GM23338 (cell line): Measurements from ENCODE around the gene TNFRSF12A. TPM values are rescaled to one million over a fixed set of nuclear protein-coding genes. Genes with fewer than 3 reads are reported as not detected.

Source experiments
- ATAC-seq: fragments of 200-7000 bp; cut with Tn5 transposase; 3 replicates; pipeline ENCODE4 v1.9.1; 2020
- DNase-seq: peaks from one replicate; pipeline ENCODE4 v3.0.0-alpha.2; 2015; ENCODE audit warnings: low spot score
- H2AFZ ChIP-seq: fragments of 200-600 bp; sonication (generic); 2 replicates; pipeline ENCODE4 v1.8.0; 2016; ENCODE audit warnings: antibody characterized with exemption, mild to moderate bottlenecking, moderate library complexity
- H3F3A ChIP-seq: fragments of 200-600 bp; sonication (generic); replicated peaks from 2 replicates; pipeline ENCODE4 v1.8.0; 2017; ENCODE audit warnings: antibody characterized with exemption, mixed run types, low read depth
- H3K27ac ChIP-seq: fragments of 200-600 bp; sonication (generic); 2 replicates; pipeline ENCODE4 v1.6.1; 2016; ENCODE audit warnings: low read depth
- H3K27me3 ChIP-seq: fragments of 200-600 bp; sonication (generic); 2 replicates; pipeline ENCODE4 v1.8.0; 2016; ENCODE audit warnings: mild to moderate bottlenecking, mixed run types, moderate library complexity; ENCODE audit not compliant: insufficient read depth
- H3K36me3 ChIP-seq: fragments of 200-600 bp; sonication (generic); 2 replicates; pipeline ENCODE4 v1.8.0; 2016; ENCODE audit warnings: mild to moderate bottlenecking; ENCODE audit not compliant: insufficient read depth
- H3K4me1 ChIP-seq: fragments of 200-600 bp; sonication (generic); 2 replicates; pipeline ENCODE4 v1.8.0; 2016; ENCODE audit warnings: mild to moderate bottlenecking, moderate library complexity; ENCODE audit not compliant: insufficient read depth
- H3K4me2 ChIP-seq: fragments of 200-600 bp; sonication (generic); 2 replicates; pipeline ENCODE4 v1.7.1; 2017; ENCODE audit warnings: mixed run types
- H3K4me3 ChIP-seq: fragments of 200-600 bp; sonication (generic); 2 replicates; pipeline ENCODE4 v1.6.1; 2016; ENCODE audit warnings: mixed run types
- H3K79me2 ChIP-seq: fragments of 200-600 bp; sonication (generic); replicated peaks from 2 replicates; pipeline ENCODE4 v1.8.0; 2017; ENCODE audit warnings: mild to moderate bottlenecking; ENCODE audit not compliant: insufficient read depth
- H3K9me2 ChIP-seq: fragments of 200-600 bp; sonication (generic); 2 replicates; pipeline ENCODE4 v1.8.0; 2017; ENCODE audit not compliant: insufficient read depth
- H4K20me1 ChIP-seq: fragments of 200-600 bp; sonication (generic); replicated peaks from 2 replicates; pipeline ENCODE4 v1.8.0; 2017; ENCODE audit warnings: mild to moderate bottlenecking; ENCODE audit not compliant: insufficient read depth
- H3K27ac Mint-ChIP-seq: 2 replicates; pipeline ENCODE4 v1.8.0; 2020; ENCODE audit warnings: inconsistent platforms, mild to moderate bottlenecking, moderate library complexity, mixed read lengths
- H3K27me3 Mint-ChIP-seq: 3 replicates; pipeline ENCODE4 v1.8.0; 2022; ENCODE audit warnings: low read depth, mild to moderate bottlenecking, moderate library complexity, mixed read lengths, inconsistent platforms; ENCODE audit not compliant: insufficient read depth, poor library complexity
- H3K36me3 Mint-ChIP-seq: 3 replicates; pipeline ENCODE4 v1.8.0; 2021; ENCODE audit warnings: low read depth, mild to moderate bottlenecking, inconsistent platforms, moderate library complexity, mixed read lengths
- H3K4me1 Mint-ChIP-seq: 3 replicates; pipeline ENCODE4 v1.8.0; 2020; ENCODE audit warnings: mild to moderate bottlenecking, inconsistent platforms, mixed read lengths
- H3K4me3 Mint-ChIP-seq: 3 replicates; pipeline ENCODE4 v1.8.0; 2021; ENCODE audit warnings: moderate library complexity, mild to moderate bottlenecking, inconsistent platforms, mixed read lengths
- H3K9me3 Mint-ChIP-seq: 3 replicates; pipeline ENCODE4 v1.8.0; 2020; ENCODE audit warnings: moderate library complexity, mild to moderate bottlenecking, inconsistent platforms, mixed read lengths
- CREB1 ChIP-seq: fragments of 250-450 bp; sonication (Bioruptor Pico); IDR thresholded peaks from 2 replicates; pipeline ENCODE4 v1.5.0; 2020; ENCODE audit warnings: low read depth, mild to moderate bottlenecking, moderate library complexity
- ETS1 ChIP-seq: IDR thresholded peaks from 2 replicates; pipeline ENCODE4 v1.6.1; 2016; ENCODE audit warnings: antibody characterized with exemption
- EZH2 ChIP-seq: fragments of 200-600 bp; sonication (generic); IDR thresholded peaks from one replicate; pipeline ENCODE4 v1.8.0; 2017; ENCODE audit warnings: antibody characterized with exemption, mild to moderate bottlenecking, low read depth; ENCODE audit not compliant: unreplicated experiment
- EZH2phosphoT487 ChIP-seq: fragments of 200-600 bp; sonication (generic); IDR thresholded peaks from one replicate; pipeline ENCODE4 v1.8.1; 2018; ENCODE audit warnings: antibody characterized with exemption; ENCODE audit not compliant: unreplicated experiment
- JUNB ChIP-seq: IDR thresholded peaks from one replicate; pipeline ENCODE4 v1.6.1; 2016; ENCODE audit warnings: antibody characterized with exemption; ENCODE audit not compliant: unreplicated experiment
- NANOG ChIP-seq: IDR thresholded peaks from 2 replicates; pipeline ENCODE4 v1.6.1; 2016; ENCODE audit warnings: antibody characterized with exemption, borderline replicate concordance
- POLR2AphosphoS5 ChIP-seq: IDR thresholded peaks from 2 replicates; pipeline ENCODE4 v1.6.1; 2016; ENCODE audit warnings: antibody characterized with exemption, low read depth
- REST ChIP-seq: IDR thresholded peaks from one replicate; pipeline ENCODE4 v1.6.1; 2018; ENCODE audit warnings: antibody characterized with exemption; ENCODE audit not compliant: unreplicated experiment
- STAT1 ChIP-seq: IDR thresholded peaks from one replicate; pipeline ENCODE4 v1.6.1; 2016; ENCODE audit warnings: antibody characterized with exemption; ENCODE audit not compliant: unreplicated experiment
- ZNF114 ChIP-seq: fragments of 250-450 bp; sonication (Bioruptor Pico); IDR thresholded peaks from 2 replicates; pipeline ENCODE4 v1.5.0; 2020; ENCODE audit warnings: mild to moderate bottlenecking, moderate library complexity
- ZNF331 ChIP-seq: fragments of 250-450 bp; sonication (Bioruptor Pico); IDR thresholded peaks from 2 replicates; pipeline ENCODE4 v1.5.0; 2020; ENCODE audit warnings: low read depth, mild to moderate bottlenecking, moderate library complexity
- ZNF462 ChIP-seq: fragments of 250-450 bp; sonication (Bioruptor Pico); IDR thresholded peaks from 2 replicates; pipeline ENCODE4 v1.5.0; 2020; ENCODE audit warnings: mild to moderate bottlenecking, moderate library complexity
- polyA plus RNA-seq: library from polyadenylated mRNA; unstranded; fragments of >200 nt; fragmentation: Nextera tagmentation; extraction: Ambion mirVana; gene quantifications from 2 replicates; pipeline ENCODE4 v1.2.1, GENCODE V29; 2016
- total RNA-seq: library from RNA; depleted of rRNA; stranded (reverse); fragments of >200 nt; shearing (Covaris generic); gene quantifications from 2 replicates; pipeline ENCODE4 v1.2.3, GENCODE V29; 2014
- TF ChIP-seq, protein P1 (sequence below), 2 experiments: fragments of 200-600 bp in 1 of 2; sonication (generic) in 1 of 2; conservative IDR thresholded peaks; 2 replicates each; pipeline versions ENCODE4 v1.5.1 to v1.6.1; 2016 to 2017; ENCODE audit warnings: antibody characterized with exemption in 2 of 2, low read depth in 2 of 2, mild to moderate bottlenecking in 2 of 2, moderate library complexity in 1 of 2

The TNFRSF12A gene
- total and polyA plus RNA-seq, 2 experiments from 2014 or later = 78.0 to 152 TPM

GRCh38 chr16:3046641-3047386 is 26.6 kb downstream of the TNFRSF12A start:
- peak overlapping the region; percentile 96 for H3K4me2 ChIP-seq
- no peaks in the 10 kb centered on the region for H3K9me2 ChIP-seq
- Mint-ChIP-seq H3K27ac (no peak overlapping the region), H3K27me3 (peaks cover 29% of the 10 kb centered on the region), H3K36me3 (peaks cover 38% of the 10 kb centered on the region), H3K9me3 (peaks cover 7% of the 10 kb centered on the region; the same call in 2 of the 3 replicates), H3K4me1 (peaks cover 19% of the 10 kb centered on the region), H3K4me3 (peak overlapping the region; percentile 82)
- H3K4me1 ChIP-seq = peaks cover 17% of the 10 kb centered on the region; the same call in 1 of the 2 replicates
- peaks cover 10% of the 10 kb centered on the region for H4K20me1 ChIP-seq
- no peak overlapping the region for H2AFZ ChIP-seq
- H3K27ac ChIP-seq = no peak overlapping the region
- H3K4me3 ChIP-seq = peak overlapping the region; percentile 94
- H3K27me3 ChIP-seq = peaks cover 39% of the 10 kb centered on the region
- ATAC-seq (peak; percentile 53), DNase-seq (peak; percentile 80)
- peaks cover 17% of the 10 kb centered on the region for H3F3A ChIP-seq
- TF ChIP-seq ZNF114 (CRISPR knock-in tag) = no peak
- no peak for TF ChIP-seq NANOG
- no peak; the same call in 1 of the 2 replicates for TF ChIP-seq POLR2AphosphoS5
- TF ChIP-seq ETS1 = no peak
- TF ChIP-seq STAT1 = no peak
- TF ChIP-seq ZNF331 (CRISPR knock-in tag) = no peak
- TF ChIP-seq CREB1 (CRISPR knock-in tag) = no peak
- TF ChIP-seq, protein P1, sequence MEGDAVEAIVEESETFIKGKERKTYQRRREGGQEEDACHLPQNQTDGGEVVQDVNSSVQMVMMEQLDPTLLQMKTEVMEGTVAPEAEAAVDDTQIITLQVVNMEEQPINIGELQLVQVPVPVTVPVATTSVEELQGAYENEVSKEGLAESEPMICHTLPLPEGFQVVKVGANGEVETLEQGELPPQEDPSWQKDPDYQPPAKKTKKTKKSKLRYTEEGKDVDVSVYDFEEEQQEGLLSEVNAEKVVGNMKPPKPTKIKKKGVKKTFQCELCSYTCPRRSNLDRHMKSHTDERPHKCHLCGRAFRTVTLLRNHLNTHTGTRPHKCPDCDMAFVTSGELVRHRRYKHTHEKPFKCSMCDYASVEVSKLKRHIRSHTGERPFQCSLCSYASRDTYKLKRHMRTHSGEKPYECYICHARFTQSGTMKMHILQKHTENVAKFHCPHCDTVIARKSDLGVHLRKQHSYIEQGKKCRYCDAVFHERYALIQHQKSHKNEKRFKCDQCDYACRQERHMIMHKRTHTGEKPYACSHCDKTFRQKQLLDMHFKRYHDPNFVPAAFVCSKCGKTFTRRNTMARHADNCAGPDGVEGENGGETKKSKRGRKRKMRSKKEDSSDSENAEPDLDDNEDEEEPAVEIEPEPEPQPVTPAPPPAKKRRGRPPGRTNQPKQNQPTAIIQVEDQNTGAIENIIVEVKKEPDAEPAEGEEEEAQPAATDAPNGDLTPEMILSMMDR (conservative IDR thresholded peaks at IDR 0.05; ENCODE audit: low read depth in 2 of 2) = no peak
- TF ChIP-seq EZH2phosphoT487 = no peak
- TF ChIP-seq JUNB = no peak
- no peak for TF ChIP-seq REST
- TF ChIP-seq EZH2 = no peak
- TF ChIP-seq ZNF462 (CRISPR knock-in tag) = no peak
- H3K36me3 ChIP-seq = no peaks in the 10 kb centered on the region
- peaks cover 5% of the 10 kb centered on the region for H3K79me2 ChIP-seq
